HepG2 (cell line): ENCODE results near the gene CIAO2B. TPM values are rescaled to one million over a fixed set of nuclear protein-coding genes. Genes with fewer than 3 reads are reported as not detected.
A peak's percentile ranks its signal among the peaks of the same experiment; 100 is the strongest.

ENCODE experiments used
- ATAD3A ChIP-seq: sonication (generic); formaldehyde crosslinking; IDR thresholded peaks from 2 replicates; pipeline ENCODE4 v1.4.0; 2020; ENCODE audit warnings: missing genetic modification reagents
- BRD4 ChIP-seq: sonication (generic); formaldehyde crosslinking; IDR thresholded peaks from 2 replicates; pipeline ENCODE4 v1.4.0; 2020; ENCODE audit warnings: missing genetic modification reagents
- ETV6 ChIP-seq: sonication (generic); formaldehyde crosslinking; conservative IDR thresholded peaks from 2 replicates; pipeline ENCODE4 v1.4.0; 2020; ENCODE audit warnings: missing genetic modification reagents
- JDP2 ChIP-seq: sonication (generic); formaldehyde crosslinking; IDR thresholded peaks from 2 replicates; pipeline ENCODE4 v1.8.1; 2022; ENCODE audit warnings: missing genetic modification reagents, borderline replicate concordance
- SAFB2 ChIP-seq: sonication (generic); formaldehyde crosslinking; IDR thresholded peaks from 2 replicates; pipeline ENCODE4 v1.5.1; 2020; ENCODE audit warnings: missing genetic modification reagents, low read depth, mild to moderate bottlenecking, borderline replicate concordance
- SATB2 ChIP-seq: sonication (generic); formaldehyde crosslinking; IDR thresholded peaks from 2 replicates; pipeline ENCODE4 v1.5.0; 2020; ENCODE audit warnings: missing genetic modification reagents
- TGIF2 ChIP-seq: IDR thresholded peaks from 2 replicates; pipeline ENCODE4 v1.6.1; 2016; ENCODE audit warnings: control low read depth, missing compliant biosample characterization
- ZBTB7B ChIP-seq: sonication (generic); formaldehyde crosslinking; IDR thresholded peaks from 2 replicates; pipeline ENCODE4 v1.4.0; 2020; ENCODE audit warnings: missing genetic modification reagents
- ZMYM3 ChIP-seq: sonication (generic); formaldehyde crosslinking; IDR thresholded peaks from 2 replicates; pipeline ENCODE4 v1.5.1; 2020; ENCODE audit warnings: mild to moderate bottlenecking, missing genetic modification reagents
- ZNF234 ChIP-seq: sonication (generic); formaldehyde crosslinking; conservative IDR thresholded peaks from 2 replicates; pipeline ENCODE4 v1.5.1; 2020; ENCODE audit warnings: mild to moderate bottlenecking, missing genetic modification reagents
- ZNF253 ChIP-seq: sonication (generic); formaldehyde crosslinking; IDR thresholded peaks from 2 replicates; pipeline ENCODE4 v1.8.0; 2022; ENCODE audit warnings: mild to moderate bottlenecking, missing genetic modification reagents, borderline replicate concordance
- ZNF558 ChIP-seq: sonication (generic); formaldehyde crosslinking; IDR thresholded peaks from 2 replicates; pipeline ENCODE4 v1.9.0; 2022; ENCODE audit warnings: mild to moderate bottlenecking, missing genetic modification reagents, borderline replicate concordance
- polyA plus RNA-seq, 8 experiments: library from polyadenylated mRNA; depleted of rRNA in 3 of 8; stranded (reverse) in 7 of 8; unstranded in 1 of 8; fragments of >200 nt; fragmentation: Illumina TruSeq in 4 of 8; extraction: Trizol in 4 of 8; gene quantifications; 2 replicates each; pipeline versions ENCODE4 v1.2.1 to v1.2.3, GENCODE V29; 2011 to 2016; ENCODE audit warnings: low read depth in 4 of 8, missing spikeins in 1 of 8, mixed read lengths in 1 of 8; ENCODE audit not compliant: insufficient read depth in 1 of 8
- total RNA-seq, 5 experiments: library from RNA; depleted of rRNA; stranded (reverse); fragments of >200 nt; fragmentation: Illumina TruSeq; extraction: Trizol; gene quantifications; 2 replicates each; pipeline ENCODE4 v1.2.3, GENCODE V29; 2016; ENCODE audit warnings: low read depth in 1 of 5
- TF ChIP-seq, protein P1 (sequence below): sonication (generic); formaldehyde crosslinking; IDR thresholded peaks from 2 replicates; pipeline ENCODE4; 2020; ENCODE audit warnings: missing genetic modification reagents, mild to moderate bottlenecking, borderline replicate concordance
- TF ChIP-seq, protein P2 (sequence below): IDR thresholded peaks from 2 replicates; pipeline ENCODE4 v1.6.1; 2016; ENCODE audit warnings: missing genetic modification reagents, missing compliant biosample characterization
- TF ChIP-seq, protein P3 (sequence below): sonication (generic); formaldehyde crosslinking; IDR thresholded peaks from 2 replicates; pipeline ENCODE4 v1.4.0; 2020; ENCODE audit warnings: missing genetic modification reagents
- TF ChIP-seq, protein P4 (sequence below): IDR thresholded peaks from 2 replicates; pipeline ENCODE4 v1.6.1; 2016; ENCODE audit warnings: low read depth, missing genetic modification reagents, missing compliant biosample characterization

Gene CIAO2B
- total and polyA plus RNA-seq, 2 of the 13 experiments (the other 11 are each of a cell fraction or from before 2014, with no cell fraction given): 157 to 293 TPM

DNA sequence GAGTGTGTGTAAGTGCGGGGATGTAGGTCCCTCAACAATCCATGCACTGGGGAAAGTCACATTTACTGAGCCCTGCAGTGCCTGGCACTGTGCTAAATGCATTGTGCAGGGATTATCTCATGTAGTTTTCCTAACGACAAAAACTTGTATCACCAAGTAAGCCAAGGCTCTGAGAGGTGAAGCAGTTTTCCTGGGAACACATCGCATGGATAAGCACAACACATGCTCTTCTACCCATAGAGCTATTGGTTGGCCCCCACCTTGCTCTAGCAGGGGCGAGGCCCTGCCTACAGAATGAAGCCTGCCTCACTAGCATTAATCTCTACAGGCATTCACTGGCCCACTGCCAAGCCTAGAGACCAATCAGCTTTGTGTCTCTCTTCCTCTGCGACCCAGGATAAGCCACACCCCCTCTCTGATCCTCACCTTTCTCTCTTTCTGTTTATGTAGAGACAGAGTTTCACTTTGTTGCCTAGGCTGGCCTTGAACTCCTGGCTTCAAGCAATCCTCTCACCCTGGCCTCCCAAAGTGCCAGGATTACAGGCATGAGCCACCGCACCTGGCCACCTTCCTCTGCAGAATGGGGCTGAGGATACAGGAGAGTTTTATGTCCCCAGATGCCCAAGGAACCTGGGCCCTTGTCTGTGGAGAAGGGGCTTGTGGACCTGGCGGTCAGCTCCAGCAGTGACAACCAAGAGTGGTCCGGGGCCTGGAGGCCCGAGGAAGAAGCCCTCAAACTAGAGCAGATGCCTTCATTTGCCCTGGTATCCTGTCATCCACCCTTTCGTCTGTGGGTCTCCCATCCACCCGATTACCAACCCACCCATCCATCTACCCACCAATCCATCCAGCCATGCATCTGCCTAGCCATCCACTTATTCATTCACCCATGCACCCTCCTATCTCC is 28.3 kb downstream of the CIAO2B start (continued):
- TF ChIP-seq, protein P1, sequence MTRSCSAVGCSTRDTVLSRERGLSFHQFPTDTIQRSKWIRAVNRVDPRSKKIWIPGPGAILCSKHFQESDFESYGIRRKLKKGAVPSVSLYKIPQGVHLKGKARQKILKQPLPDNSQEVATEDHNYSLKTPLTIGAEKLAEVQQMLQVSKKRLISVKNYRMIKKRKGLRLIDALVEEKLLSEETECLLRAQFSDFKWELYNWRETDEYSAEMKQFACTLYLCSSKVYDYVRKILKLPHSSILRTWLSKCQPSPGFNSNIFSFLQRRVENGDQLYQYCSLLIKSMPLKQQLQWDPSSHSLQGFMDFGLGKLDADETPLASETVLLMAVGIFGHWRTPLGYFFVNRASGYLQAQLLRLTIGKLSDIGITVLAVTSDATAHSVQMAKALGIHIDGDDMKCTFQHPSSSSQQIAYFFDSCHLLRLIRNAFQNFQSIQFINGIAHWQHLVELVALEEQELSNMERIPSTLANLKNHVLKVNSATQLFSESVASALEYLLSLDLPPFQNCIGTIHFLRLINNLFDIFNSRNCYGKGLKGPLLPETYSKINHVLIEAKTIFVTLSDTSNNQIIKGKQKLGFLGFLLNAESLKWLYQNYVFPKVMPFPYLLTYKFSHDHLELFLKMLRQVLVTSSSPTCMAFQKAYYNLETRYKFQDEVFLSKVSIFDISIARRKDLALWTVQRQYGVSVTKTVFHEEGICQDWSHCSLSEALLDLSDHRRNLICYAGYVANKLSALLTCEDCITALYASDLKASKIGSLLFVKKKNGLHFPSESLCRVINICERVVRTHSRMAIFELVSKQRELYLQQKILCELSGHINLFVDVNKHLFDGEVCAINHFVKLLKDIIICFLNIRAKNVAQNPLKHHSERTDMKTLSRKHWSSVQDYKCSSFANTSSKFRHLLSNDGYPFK (CRISPR knock-in tag): peak; percentile 93
- TF ChIP-seq ZNF558 (no peak), JDP2 (CRISPR knock-in tag) (no peak), ETV6 (0 out of 2 replicates have a peak, but pooled peaks have one; percentile 24), SAFB2 (CRISPR knock-in tag) (peak; percentile 23; the same call in 1 of the 2 replicates), ZNF253 (CRISPR knock-in tag) (no peak; the same call in 1 of the 2 replicates), TGIF2 (no peak), ZBTB7B (CRISPR knock-in tag) (no peak; the same call in 1 of the 2 replicates), SATB2 (no peak), ZMYM3 (peak; percentile 99), BRD4 (CRISPR knock-in tag) (no peak), ZNF234 (no peak), ATAD3A (no peak)
- TF ChIP-seq, protein P2, sequence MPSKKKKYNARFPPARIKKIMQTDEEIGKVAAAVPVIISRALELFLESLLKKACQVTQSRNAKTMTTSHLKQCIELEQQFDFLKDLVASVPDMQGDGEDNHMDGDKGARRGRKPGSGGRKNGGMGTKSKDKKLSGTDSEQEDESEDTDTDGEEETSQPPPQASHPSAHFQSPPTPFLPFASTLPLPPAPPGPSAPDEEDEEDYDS (CRISPR knock-in tag): peak; percentile 51; the same call in 1 of the 2 replicates
- TF ChIP-seq, protein P3, sequence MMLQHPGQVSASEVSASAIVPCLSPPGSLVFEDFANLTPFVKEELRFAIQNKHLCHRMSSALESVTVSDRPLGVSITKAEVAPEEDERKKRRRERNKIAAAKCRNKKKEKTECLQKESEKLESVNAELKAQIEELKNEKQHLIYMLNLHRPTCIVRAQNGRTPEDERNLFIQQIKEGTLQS (CRISPR knock-in tag): no peak
- TF ChIP-seq, protein P4, sequence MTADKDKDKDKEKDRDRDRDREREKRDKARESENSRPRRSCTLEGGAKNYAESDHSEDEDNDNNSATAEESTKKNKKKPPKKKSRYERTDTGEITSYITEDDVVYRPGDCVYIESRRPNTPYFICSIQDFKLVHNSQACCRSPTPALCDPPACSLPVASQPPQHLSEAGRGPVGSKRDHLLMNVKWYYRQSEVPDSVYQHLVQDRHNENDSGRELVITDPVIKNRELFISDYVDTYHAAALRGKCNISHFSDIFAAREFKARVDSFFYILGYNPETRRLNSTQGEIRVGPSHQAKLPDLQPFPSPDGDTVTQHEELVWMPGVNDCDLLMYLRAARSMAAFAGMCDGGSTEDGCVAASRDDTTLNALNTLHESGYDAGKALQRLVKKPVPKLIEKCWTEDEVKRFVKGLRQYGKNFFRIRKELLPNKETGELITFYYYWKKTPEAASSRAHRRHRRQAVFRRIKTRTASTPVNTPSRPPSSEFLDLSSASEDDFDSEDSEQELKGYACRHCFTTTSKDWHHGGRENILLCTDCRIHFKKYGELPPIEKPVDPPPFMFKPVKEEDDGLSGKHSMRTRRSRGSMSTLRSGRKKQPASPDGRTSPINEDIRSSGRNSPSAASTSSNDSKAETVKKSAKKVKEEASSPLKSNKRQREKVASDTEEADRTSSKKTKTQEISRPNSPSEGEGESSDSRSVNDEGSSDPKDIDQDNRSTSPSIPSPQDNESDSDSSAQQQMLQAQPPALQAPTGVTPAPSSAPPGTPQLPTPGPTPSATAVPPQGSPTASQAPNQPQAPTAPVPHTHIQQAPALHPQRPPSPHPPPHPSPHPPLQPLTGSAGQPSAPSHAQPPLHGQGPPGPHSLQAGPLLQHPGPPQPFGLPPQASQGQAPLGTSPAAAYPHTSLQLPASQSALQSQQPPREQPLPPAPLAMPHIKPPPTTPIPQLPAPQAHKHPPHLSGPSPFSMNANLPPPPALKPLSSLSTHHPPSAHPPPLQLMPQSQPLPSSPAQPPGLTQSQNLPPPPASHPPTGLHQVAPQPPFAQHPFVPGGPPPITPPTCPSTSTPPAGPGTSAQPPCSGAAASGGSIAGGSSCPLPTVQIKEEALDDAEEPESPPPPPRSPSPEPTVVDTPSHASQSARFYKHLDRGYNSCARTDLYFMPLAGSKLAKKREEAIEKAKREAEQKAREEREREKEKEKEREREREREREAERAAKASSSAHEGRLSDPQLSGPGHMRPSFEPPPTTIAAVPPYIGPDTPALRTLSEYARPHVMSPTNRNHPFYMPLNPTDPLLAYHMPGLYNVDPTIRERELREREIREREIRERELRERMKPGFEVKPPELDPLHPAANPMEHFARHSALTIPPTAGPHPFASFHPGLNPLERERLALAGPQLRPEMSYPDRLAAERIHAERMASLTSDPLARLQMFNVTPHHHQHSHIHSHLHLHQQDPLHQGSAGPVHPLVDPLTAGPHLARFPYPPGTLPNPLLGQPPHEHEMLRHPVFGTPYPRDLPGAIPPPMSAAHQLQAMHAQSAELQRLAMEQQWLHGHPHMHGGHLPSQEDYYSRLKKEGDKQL (CRISPR knock-in tag): 0 out of 2 replicates have a peak, but pooled peaks have one; percentile 44
